HK-2 (cell line): ENCODE measurements around the gene DRAM1.
A peak's percentile ranks its signal among the peaks of the same experiment; 100 is the strongest.
"Not testable (repeated sequence)": the region's sequence is repeated elsewhere in the genome, so short reads cannot be mapped to it uniquely, and the experiment has no call there.

Experiments used
- DNase-seq: peaks from one replicate; pipeline ENCODE4 v3.0.0-alpha.2; 2018; ENCODE audit not compliant: unreplicated experiment

The DRAM1 gene

DNA sequence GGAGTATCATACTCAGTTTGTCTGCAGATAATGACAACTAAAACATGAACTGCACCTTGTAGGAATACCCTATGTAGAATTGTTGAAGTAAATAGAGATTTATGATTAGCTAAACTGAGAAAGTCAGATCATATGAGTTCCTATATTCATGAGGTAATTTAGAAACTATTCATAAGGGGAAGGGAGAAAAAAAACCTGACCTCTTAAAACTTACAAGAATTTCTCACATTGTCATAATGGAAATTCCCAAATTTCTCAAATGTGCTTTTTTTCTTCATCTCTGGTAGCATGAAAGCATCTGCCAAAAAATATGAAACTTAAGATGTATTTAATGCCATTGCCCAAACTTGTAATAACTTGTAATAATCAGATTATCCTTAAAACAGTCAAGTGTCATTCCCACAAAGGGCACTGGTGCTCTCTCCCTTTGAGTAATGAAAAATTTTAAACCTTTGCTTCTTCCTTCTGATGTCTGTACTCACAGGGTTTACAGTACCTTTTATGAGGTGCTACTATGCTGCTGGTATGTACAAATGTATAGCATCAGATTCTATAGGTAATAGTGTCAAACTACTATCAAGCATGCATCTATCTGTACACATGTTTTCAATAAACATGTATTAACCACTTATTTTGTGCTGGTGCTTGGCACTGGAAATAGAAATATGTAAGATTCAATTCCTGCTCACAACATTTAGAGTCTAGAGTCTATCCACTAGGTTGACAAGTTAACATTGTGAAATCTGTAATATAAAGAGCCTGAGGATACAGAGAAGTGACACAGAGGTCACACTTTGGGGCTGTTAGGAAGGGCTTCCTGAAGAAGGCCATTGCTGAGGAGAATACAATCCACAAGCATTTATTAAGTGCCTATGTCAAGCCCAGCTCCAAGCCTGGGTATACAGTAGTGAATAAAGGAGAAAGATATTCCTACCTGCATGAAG, 17.4 kb upstream of the DRAM1 start:
- DNase-seq, result no peak

DNA sequence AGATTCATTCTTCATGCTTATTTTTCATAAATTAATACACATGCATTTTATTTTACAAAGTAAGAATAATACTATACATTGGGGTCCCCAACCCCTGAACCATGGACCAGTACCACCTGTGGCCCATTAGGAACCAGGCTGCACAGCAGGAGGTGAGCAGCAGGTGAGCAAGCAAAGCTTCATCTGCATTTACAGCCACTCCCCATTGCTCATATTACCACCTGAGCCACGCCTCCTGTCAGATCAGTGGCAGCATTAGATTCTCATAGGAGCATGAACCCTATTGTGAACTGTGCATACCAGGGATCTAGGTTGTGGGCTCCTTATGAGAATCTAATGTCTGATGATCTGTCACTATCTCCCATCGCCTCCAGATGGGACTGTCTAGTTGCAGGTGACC, 15.7 kb upstream of the DRAM1 start:
- DNase-seq, result not testable (repeated sequence)

GRCh38 chr12:101862245-101862644, 15.1 kb upstream of the DRAM1 start:
- no peak for DNase-seq

GRCh38 chr12:101863981-101864380, 13.4 kb upstream of the DRAM1 start:
- no peak for DNase-seq

- no peak for DNase-seq
These were observed 10.6 kb upstream of the DRAM1 start for GRCh38 chr12:101866615-101867373.

DNA sequence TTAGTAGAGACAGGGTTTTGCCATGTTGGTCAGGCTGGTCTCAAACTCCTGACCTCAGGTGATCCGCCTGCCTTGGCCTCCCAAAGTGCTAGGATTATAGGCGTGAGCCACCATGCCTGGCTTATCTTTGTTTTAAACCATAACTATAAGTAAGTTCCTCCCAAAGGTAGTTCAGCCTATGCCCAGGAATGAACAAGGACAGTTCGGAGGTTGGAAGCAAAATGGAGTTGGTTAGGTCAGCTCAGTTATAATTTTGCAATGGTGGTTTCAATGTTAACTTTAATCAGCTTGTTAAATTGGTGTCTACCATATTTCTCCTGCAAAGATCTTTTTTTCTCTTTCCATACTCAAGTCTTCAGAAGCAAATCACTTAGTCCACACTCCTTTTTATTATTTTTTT, 9.8 kb upstream of the DRAM1 start:
- not testable (repeated sequence) for DNase-seq

DNA sequence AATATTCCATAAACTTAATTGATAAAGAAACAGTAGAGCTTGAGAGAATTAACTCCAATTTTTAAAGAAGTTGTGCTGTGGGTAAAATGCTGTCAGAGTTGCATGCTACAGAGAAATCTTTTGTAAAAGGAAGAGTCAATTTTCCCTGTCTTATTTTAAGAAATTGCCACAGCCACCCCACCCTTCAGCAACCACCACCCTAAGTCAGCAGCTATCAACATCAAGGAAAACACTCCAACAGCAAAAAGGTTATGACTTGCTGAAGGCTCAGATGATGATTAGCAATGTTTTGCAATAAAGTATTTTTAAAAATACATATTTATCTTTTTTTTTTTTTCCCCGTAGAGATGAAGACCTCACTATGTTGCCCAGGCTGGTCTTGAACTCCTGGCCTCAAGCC, 6.5 kb upstream of the DRAM1 start:
- no peak for DNase-seq

GRCh38 chr12:101875162-101875561, 2.2 kb upstream of the DRAM1 start:
- DNase-seq, result no peak

- peak; percentile 8 for DNase-seq
These were observed 989 bp upstream of the DRAM1 start for GRCh38 chr12:101876322-101876860.

DNA sequence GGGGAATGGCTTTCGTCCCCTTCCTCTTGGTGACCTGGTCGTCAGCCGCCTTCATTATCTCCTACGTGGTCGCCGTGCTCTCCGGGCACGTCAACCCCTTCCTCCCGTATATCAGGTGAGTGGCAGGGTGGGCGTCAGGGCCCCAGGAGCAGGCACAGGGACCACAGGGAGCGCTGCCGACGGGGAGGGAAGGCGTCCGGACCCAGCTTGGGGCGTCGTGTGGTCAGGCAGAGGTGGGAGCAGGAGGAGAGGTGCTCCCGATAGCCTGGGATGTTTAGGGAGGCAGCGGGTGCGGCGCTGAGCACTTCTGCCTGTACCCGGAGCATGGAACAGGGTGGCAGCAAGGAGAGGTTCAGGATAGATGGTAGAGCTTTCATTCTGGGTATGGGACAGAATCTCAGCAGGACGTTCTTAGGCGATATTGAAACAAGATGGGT, 444 bp downstream of the DRAM1 start:
- DNase-seq, result no peak

GRCh38 chr12:101878243-101878821, 952 bp downstream of the DRAM1 start:
- peak; percentile 56 for DNase-seq

- no peak for DNase-seq
These were observed 3.4 kb downstream of the DRAM1 start for GRCh38 chr12:101880769-101881168.

- no peak for DNase-seq
These were observed 3.8 kb downstream of the DRAM1 start for GRCh38 chr12:101881228-101881627.

DNA sequence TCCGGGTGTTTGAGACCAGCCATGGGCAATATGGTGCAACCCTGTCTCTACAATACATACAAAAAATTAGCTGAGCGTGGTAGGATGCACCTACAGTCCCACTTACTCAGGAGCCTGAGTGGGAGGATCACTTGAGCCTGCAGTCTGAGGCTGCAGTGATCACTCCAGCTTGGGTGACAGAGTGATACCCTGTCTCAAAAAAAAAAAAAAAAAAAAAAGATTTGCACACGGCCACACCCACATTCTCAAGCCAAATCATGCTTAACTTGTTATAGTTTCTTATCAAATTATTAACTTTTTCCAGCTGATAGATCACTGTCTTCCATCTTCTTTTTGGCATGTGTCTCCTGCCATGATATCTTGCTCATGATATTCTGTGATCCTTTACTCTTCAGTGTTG, 6.8 kb downstream of the DRAM1 start:
- DNase-seq, result no peak

DNA sequence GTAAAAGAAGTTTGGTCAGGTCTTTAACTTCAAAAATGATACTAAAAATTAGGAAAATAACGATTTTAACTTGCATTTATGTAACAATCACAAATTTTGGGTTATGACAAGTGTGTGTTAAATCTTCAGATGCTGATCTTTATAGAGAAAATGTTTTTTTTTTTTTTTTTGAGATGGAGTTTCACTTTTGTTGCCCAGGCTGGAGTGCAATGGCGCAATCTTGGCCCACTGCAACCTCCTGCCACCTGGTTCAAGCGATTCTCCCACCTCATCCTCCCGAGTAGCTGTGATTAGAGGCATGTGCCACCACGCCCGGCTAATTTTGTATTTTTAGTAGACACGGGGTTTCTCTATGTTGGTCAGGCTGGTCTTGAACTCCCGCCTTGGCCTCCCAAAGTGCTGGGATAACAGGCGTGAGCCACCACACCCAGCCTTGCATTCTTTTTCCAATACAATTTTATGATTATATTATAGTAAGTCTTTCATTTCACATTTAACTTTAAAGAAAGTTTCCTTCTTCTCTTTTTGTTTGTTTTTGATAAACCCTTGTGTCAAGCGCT, 7.5 kb downstream of the DRAM1 start:
- not testable (repeated sequence) for DNase-seq

GRCh38 chr12:101885912-101886561, 8.7 kb downstream of the DRAM1 start:
- no peak for DNase-seq

GRCh38 chr12:101889211-101889752, 11.9 kb downstream of the DRAM1 start:
- DNase-seq, result no peak

DNA sequence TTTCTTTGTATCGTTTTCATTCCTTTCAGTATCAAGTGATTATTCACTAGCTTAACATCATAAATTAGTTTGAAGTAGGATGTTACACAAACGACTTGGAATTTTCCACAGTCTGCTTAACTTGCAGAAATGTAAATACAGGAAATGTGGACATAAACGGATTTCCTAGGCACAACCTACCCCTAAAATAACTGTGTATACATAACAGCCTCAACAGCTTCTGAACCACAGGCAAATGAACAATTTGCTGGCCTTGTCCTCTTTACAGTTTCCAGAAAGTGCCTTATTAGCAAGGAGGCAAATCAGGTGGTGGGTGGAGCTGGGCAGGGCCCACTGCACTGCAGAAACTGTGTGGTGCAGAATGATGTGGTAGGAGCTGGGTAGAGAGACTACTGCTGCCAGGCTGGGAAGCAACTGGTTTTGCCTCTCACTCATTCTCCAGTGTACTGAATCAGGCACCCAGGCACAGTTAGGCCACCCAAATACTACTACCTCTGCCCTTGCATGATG, 14.1 kb downstream of the DRAM1 start:
- DNase-seq, result peak; percentile 25

- no peak for DNase-seq
These were observed 15.4 kb downstream of the DRAM1 start for GRCh38 chr12:101892794-101893193.

DNA sequence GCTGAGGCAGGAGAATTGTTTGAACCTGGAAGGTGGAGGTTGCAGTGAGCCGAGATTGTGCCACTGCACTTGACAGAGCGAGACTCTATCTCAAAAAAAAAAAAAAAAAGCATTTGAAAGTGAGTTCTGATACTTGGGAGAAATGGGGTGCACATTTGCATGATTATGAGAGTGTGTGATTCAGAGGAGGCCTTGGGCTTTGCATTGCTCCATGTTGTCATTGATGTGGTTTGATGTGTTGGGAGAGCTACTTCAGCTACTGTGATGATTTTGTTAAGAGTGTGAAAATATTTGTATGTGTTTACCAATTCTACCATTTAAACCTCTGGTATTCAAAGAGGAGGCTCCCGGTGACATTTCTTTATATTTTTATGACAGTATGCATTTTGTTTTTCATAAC, 24.4 kb downstream of the DRAM1 start:
- DNase-seq, result no peak

DNA sequence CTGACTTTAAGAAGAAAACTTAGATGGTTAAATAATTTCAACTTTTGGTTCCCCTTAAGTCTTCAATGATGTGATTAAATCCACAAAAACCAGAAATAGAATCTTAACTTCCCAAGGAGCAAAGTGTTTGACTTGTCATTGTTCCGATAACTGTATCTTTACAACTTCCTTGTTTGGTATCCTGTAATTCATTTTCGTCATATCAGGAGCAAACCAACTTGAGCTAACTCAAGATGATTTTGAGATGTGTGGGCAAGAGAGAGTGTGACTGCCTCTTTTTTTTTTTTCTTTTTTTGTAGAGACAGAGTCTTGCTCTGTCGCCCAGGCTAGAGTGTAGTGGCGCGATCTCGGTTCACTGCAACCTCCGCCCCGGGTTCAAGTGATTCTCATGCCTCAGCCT, 25.3 kb downstream of the DRAM1 start:
- DNase-seq, result no peak
